K562 (cell line): ENCODE measurements around the gene TMX3.

Experiments
- CBX5 ChIP-seq: IDR thresholded peaks from 2 replicates; pipeline ENCODE4 v1.6.1; 2014; ENCODE audit warnings: low read depth, borderline replicate concordance
- EP300 ChIP-seq: IDR thresholded peaks from 2 replicates; pipeline ENCODE4 v1.6.1; 2012; ENCODE audit warnings: low read length, improper control_type of control experiment
- ETS1 ChIP-seq: conservative IDR thresholded peaks from 2 replicates; pipeline ENCODE4 v1.6.1; 2011; ENCODE audit warnings: low read depth, mild to moderate bottlenecking, low read length; ENCODE audit not compliant: control insufficient read depth
- EZH2 ChIP-seq: IDR thresholded peaks from 2 replicates; pipeline ENCODE4 v1.6.1; 2012; ENCODE audit warnings: low read depth, mild to moderate bottlenecking, inconsistent platforms, low read length, borderline replicate concordance
- FOXM1 ChIP-seq, 2 experiments: fragments of 450-650 bp in 1 of 2; sonication (generic) in 1 of 2; formaldehyde crosslinking in 1 of 2; IDR thresholded peaks; 2 replicates each; pipeline versions ENCODE4 v1.6.1 to v1.9.0; 2017 to 2022; ENCODE audit warnings: low read depth in 2 of 2, mild to moderate bottlenecking in 2 of 2, missing genetic modification reagents in 1 of 2, moderate library complexity in 1 of 2
- HDAC6 ChIP-seq: IDR thresholded peaks from 2 replicates; pipeline ENCODE4 v1.6.1; 2012; ENCODE audit warnings: low read depth, mild to moderate bottlenecking, control low read depth, inconsistent platforms, low read length, moderate library complexity
- MIER1 ChIP-seq: fragments of 450-650 bp; IDR thresholded peaks from 2 replicates; pipeline ENCODE4 v1.6.1; 2016; ENCODE audit warnings: antibody characterized with exemption, mild to moderate bottlenecking, low read depth
- MXI1 ChIP-seq: IDR thresholded peaks from 2 replicates; pipeline ENCODE4 v1.6.1; 2011; ENCODE audit warnings: low read depth, mild to moderate bottlenecking, improper control_type of control experiment, low read length
- NR3C1 ChIP-seq: sonication (generic); formaldehyde crosslinking; IDR thresholded peaks from 2 replicates; pipeline ENCODE4 v1.8.1; 2022; ENCODE audit warnings: missing genetic modification reagents
- POLR2A ChIP-seq: fragments of 450-650 bp; conservative IDR thresholded peaks from 2 replicates; pipeline ENCODE4 v1.6.1; 2016
- REST ChIP-seq, 2 experiments: fragments of 450-650 bp; formaldehyde crosslinking in 1 of 2; IDR thresholded peaks; 2 replicates each; pipeline versions ENCODE4 v1.4.0 to v1.6.1; 2014 to 2020; ENCODE audit warnings: mild to moderate bottlenecking in 2 of 2, borderline replicate concordance in 1 of 2, low read depth in 1 of 2
- RNF219 ChIP-seq: fragments of 250-450 bp; sonication (Bioruptor Pico); IDR thresholded peaks from 2 replicates; pipeline ENCODE4 v1.5.0; 2022; ENCODE audit warnings: mild to moderate bottlenecking
- TGIF2 ChIP-seq: sonication (generic); formaldehyde crosslinking; IDR thresholded peaks from 2 replicates; pipeline ENCODE4 v1.8.1; 2022; ENCODE audit warnings: mild to moderate bottlenecking, missing genetic modification reagents, moderate library complexity
- ZBTB2 ChIP-seq: fragments of 450-650 bp; IDR thresholded peaks from 2 replicates; pipeline ENCODE4 v1.6.1; 2016; ENCODE audit warnings: antibody characterized with exemption

GRCh38 chr18:68699043-68699442, 15.9 kb downstream of the TMX3 start:
- no peak for TF ChIP-seq MIER1
- no peak for TF ChIP-seq POLR2A
- TF ChIP-seq ZBTB2, result no peak
- TF ChIP-seq NR3C1, result no peak
- no peak for TF ChIP-seq FOXM1 (IDR thresholded peaks at IDR 0.05; ENCODE audit: low read depth)
- TF ChIP-seq FOXM1 (CRISPR knock-in tag; IDR thresholded peaks at IDR 0.05; ENCODE audit: low read depth), result no peak
- no peak for TF ChIP-seq REST (IDR thresholded peaks at IDR 0.05; ENCODE audit: borderline replicate concordance)
- TF ChIP-seq REST (CRISPR knock-in tag; IDR thresholded peaks at IDR 0.05; ENCODE audit: low read depth), result no peak
- no peak for TF ChIP-seq CBX5
- TF ChIP-seq RNF219 (CRISPR knock-in tag), result no peak
- no peak for TF ChIP-seq TGIF2 (CRISPR knock-in tag)
- no peak for TF ChIP-seq ETS1
- TF ChIP-seq EP300, result no peak
- no peak for TF ChIP-seq EZH2
- no peak for TF ChIP-seq HDAC6
- no peak for TF ChIP-seq MXI1
